ENCODE data around the gene CORO7.

GRCh38 chr16:4338712-4339299 is 77.6 kb downstream of the CORO7 start:
- TF ChIP-seq CTCF (IDR thresholded peaks at IDR 0.05) (no peak), ZFX (IDR thresholded peaks at IDR 0.05; ENCODE audit: borderline replicate concordance) (no peak)
